AG04450 (cell line): Measurements from ENCODE around the gene EPG5. TPM values are rescaled to one million over a fixed set of nuclear protein-coding genes. Genes with fewer than 3 reads are reported as not detected.

Source experiments
- CTCF ChIA-PET: fragments of 300-600, 350-600 bp; formaldehyde crosslinking; extraction: SDS; loops from one replicate; lab custom pipeline; 2022; ENCODE audit warnings: antibody characterized with exemption, inconsistent platforms; lab: Charles Lee
- POLR2A ChIA-PET: fragments of 350-600 bp; formaldehyde crosslinking; extraction: SDS; loops from one replicate; lab custom pipeline; 2021; ENCODE audit warnings: antibody characterized with exemption, inconsistent platforms; lab: Yijun Ruan, JAX
- DNase-seq: peaks from one replicate; pipeline ENCODE4 v3.0.0-alpha.2; 2011; ENCODE audit warnings: low read depth, low spot score
- H3K27ac ChIP-seq: one replicate; pipeline ENCODE4 v1.5.1; 2012; ENCODE audit warnings: low read depth, low read length, control low read depth
- H3K27me3 ChIP-seq: one replicate; pipeline ENCODE4 v1.6.0; 2012; ENCODE audit warnings: low read length; ENCODE audit not compliant: control insufficient read depth, insufficient read depth
- H3K4me3 ChIP-seq: 2 replicates; pipeline ENCODE4 v1.5.1; 2011; ENCODE audit warnings: mild to moderate bottlenecking, low read depth, low read length, control low read depth
- H3K9me3 ChIP-seq: 2 replicates; pipeline ENCODE4 v1.5.1; 2012; ENCODE audit warnings: low read length; ENCODE audit not compliant: control insufficient read depth, insufficient read depth
- polyA plus RNA-seq: library from polyadenylated mRNA; depleted of rRNA; stranded (reverse); fragments of >200 nt; gene quantifications from 2 replicates; pipeline ENCODE4 v1.2.3, GENCODE V29; 2011
- TF ChIP-seq, protein P1 (sequence below): IDR thresholded peaks from 2 replicates; pipeline ENCODE4 v1.5.1; 2011; ENCODE audit warnings: low read depth, low read length, control low read depth, inconsistent platforms

Gene EPG5
- polyA plus RNA-seq, 1 experiment: 51.5 TPM

DNA sequence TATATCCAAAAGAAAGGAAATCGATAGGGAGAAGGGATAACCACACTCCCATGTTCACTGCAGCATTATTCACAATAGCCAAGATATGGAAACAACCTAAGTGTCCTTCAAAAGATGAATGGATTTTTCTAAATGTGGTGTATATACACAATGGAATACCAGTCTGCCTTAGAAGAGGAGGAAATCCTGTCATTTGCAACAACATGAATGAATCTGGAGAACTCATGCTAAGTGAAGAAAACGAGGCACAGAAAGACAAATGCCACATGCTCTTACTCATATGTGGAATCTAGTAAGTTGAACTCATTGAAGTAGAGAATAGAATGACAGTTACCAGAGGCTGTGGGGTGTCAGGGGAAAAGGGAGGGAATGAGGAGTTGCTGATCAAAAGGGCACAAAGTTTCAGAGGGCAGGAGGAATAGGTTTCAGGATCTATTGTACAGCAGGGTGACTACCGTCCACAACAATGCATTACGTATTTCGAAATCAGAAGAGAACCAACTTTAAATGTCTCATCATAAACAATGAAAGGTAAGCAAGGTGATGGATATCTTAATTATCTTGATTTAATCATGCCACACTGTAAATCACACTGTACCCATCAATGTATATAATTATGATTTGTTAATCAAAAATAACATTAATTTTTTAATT lies 95.6 kb downstream of the EPG5 start:
- ChIA-PET POLR2A (no interaction called here), CTCF (interaction anchor here (2.5 to 5.5 kb wide), 2 partner anchors 8 to 207 kb away, joined by 13 to 70 read pairs; no protein-coding TSS in a partner anchor)
- no peaks in the 10 kb centered on the region for H3K27me3 ChIP-seq
- TF ChIP-seq, protein P1, sequence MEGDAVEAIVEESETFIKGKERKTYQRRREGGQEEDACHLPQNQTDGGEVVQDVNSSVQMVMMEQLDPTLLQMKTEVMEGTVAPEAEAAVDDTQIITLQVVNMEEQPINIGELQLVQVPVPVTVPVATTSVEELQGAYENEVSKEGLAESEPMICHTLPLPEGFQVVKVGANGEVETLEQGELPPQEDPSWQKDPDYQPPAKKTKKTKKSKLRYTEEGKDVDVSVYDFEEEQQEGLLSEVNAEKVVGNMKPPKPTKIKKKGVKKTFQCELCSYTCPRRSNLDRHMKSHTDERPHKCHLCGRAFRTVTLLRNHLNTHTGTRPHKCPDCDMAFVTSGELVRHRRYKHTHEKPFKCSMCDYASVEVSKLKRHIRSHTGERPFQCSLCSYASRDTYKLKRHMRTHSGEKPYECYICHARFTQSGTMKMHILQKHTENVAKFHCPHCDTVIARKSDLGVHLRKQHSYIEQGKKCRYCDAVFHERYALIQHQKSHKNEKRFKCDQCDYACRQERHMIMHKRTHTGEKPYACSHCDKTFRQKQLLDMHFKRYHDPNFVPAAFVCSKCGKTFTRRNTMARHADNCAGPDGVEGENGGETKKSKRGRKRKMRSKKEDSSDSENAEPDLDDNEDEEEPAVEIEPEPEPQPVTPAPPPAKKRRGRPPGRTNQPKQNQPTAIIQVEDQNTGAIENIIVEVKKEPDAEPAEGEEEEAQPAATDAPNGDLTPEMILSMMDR: no peak
- DNase-seq: no peak
- H3K9me3 ChIP-seq: peaks cover 3% of the 10 kb centered on the region
- no peak overlapping the region for H3K27ac ChIP-seq
- H3K4me3 ChIP-seq: no peak overlapping the region

- TF ChIP-seq, protein P1: no peak
- no peak for DNase-seq
- Histone ChIP-seq H3K4me3 (no peak overlapping the region), H3K27me3 (no peaks in the 10 kb centered on the region), H3K27ac (no peak overlapping the region), H3K9me3 (peaks cover under 1% of the 10 kb centered on the region; the same call in 1 of the 2 replicates)
- ChIA-PET CTCF (interaction anchor here (2.5 to 5.5 kb wide), 2 partner anchors 9 to 206 kb away, joined by 13 to 70 read pairs; no protein-coding TSS in a partner anchor), POLR2A (no interaction called here)
Measured at GRCh38 chr18:45870419-45870818, 96.7 kb downstream of the EPG5 start.

DNA sequence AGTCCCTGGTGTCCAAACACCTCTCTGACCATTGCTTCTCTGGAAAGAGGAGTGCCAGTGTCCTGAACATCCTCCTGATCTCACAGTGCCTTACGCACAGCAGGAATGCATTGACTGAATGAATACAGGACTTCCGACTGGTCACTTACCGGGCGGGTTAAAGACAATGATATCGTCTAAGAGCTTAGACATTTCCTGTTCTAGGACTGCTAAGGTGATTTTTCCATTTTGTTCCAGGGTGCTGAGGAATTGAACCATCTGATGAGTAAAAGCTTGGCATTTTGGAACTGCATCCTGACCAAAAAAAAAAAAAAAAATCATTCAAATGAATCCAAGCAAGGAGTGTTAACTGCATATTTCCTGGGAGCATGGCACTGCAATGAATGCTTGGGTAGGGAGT lies 101.7 kb downstream of the EPG5 start:
- TF ChIP-seq, protein P1: no peak
- no peak overlapping the region for H3K27ac ChIP-seq

DNA sequence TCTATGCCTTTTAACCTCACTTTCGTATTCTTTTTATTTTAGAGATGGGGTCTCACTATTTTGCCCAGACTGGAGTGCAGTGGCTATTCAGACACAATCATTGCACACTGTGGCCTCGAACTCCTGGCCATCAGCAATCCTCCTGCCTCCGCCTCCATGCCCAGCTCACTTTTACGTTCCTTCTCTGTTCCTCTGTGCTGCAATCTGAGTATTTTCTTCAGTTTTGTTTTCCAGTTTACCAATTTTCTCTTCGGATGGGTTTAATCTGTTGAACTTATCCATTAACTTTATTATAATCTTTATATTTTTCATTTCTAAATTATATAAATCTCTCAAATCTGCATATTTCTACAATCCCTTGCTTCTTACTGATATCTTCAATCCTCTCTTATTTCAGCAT lies 103.0 kb downstream of the EPG5 start:
- Histone ChIP-seq H3K27ac (no peak overlapping the region), H3K27me3 (no peaks in the 10 kb centered on the region), H3K4me3 (no peak overlapping the region), H3K9me3 (peaks cover 12% of the 10 kb centered on the region)
- TF ChIP-seq, protein P1: no peak
- no peak for DNase-seq
- ChIA-PET CTCF (interaction anchor here (1.1 to 3.8 kb wide), 3 partner anchors 15 to 141 kb away, joined by 4 to 16 read pairs (median 6); no protein-coding TSS in a partner anchor), POLR2A (no interaction called here)

More for the DNA sequence above, 101.7 kb downstream of the EPG5 start:
- Histone ChIP-seq H3K27me3 (no peaks in the 10 kb centered on the region), H3K9me3 (peaks cover 12% of the 10 kb centered on the region), H3K4me3 (no peak overlapping the region)
- ChIA-PET POLR2A (no interaction called here), CTCF (interaction anchor here (3.8 kb wide), 1 partner anchor 14 kb away, joined by 16 read pairs; no protein-coding TSS in a partner anchor)
- no peak for DNase-seq

- no peak overlapping the region for H3K27ac ChIP-seq
- no peak for DNase-seq
- no peak overlapping the region for H3K4me3 ChIP-seq
- H3K27me3 ChIP-seq: no peaks in the 10 kb centered on the region
- peaks cover 12% of the 10 kb centered on the region for H3K9me3 ChIP-seq
- TF ChIP-seq, protein P1: no peak
- POLR2A ChIA-PET: no interaction called here
- CTCF ChIA-PET: interaction anchor here (0.7 to 3.8 kb wide), 4 partner anchors 14 to 141 kb away, joined by 3 to 16 read pairs (median 5); no protein-coding TSS in a partner anchor
Measured at GRCh38 chr18:45863469-45863868, 103.7 kb downstream of the EPG5 start.
